Activated CD4-positive, alpha-beta T cell treated with anti-CD3 and anti-CD28 coated beads for 24 hours (primary cell): ENCODE measurements around the gene SLC2A9.

Experiments
- DNase-seq, 2 donors: peaks; one replicate each; pipeline ENCODE4 v3.0.0-alpha.2; 2020; ENCODE audit warnings: low read depth in 2 of 2

SLC2A9 gene

GRCh38 chr4:9893329-9894108 lies 127.8 kb downstream of the SLC2A9 start:
- DNase-seq: no peak

- DNase-seq: no peak
Observed at GRCh38 chr4:9891740-9892139, 129.6 kb downstream of the SLC2A9 start.

GRCh38 chr4:9891056-9891455 lies 130.2 kb downstream of the SLC2A9 start:
- no peak for DNase-seq

GRCh38 chr4:9889306-9889705 lies 132.0 kb downstream of the SLC2A9 start:
- DNase-seq: no peak

- DNase-seq: no peak
Observed at GRCh38 chr4:9885958-9886357, 135.3 kb downstream of the SLC2A9 start.

- DNase-seq: no peak
Observed at GRCh38 chr4:9880406-9881197, 140.7 kb downstream of the SLC2A9 start.

- DNase-seq: no peak
Observed at GRCh38 chr4:9877123-9877522, 144.2 kb downstream of the SLC2A9 start.

GRCh38 chr4:9875516-9875915 lies 145.8 kb downstream of the SLC2A9 start:
- no peak for DNase-seq

GRCh38 chr4:9874385-9874784 lies 146.9 kb downstream of the SLC2A9 start:
- DNase-seq: no peak

- no peak for DNase-seq
Observed at GRCh38 chr4:9870165-9870790, 151.0 kb downstream of the SLC2A9 start.

- no peak for DNase-seq
Observed at GRCh38 chr4:9867751-9868425, 153.4 kb downstream of the SLC2A9 start.

GRCh38 chr4:9866931-9867330 lies 154.4 kb downstream of the SLC2A9 start:
- no peak for DNase-seq

GRCh38 chr4:9861561-9861960 lies 159.7 kb downstream of the SLC2A9 start:
- DNase-seq: no peak

- DNase-seq: no peak
Observed at GRCh38 chr4:9859810-9860209, 161.5 kb downstream of the SLC2A9 start.

- DNase-seq: no peak
Observed at GRCh38 chr4:9849538-9849920, 171.8 kb downstream of the SLC2A9 start.

- DNase-seq: no peak
Observed at GRCh38 chr4:9847968-9848748, 173.1 kb downstream of the SLC2A9 start.

GRCh38 chr4:9845791-9846493 lies 175.4 kb downstream of the SLC2A9 start:
- no peak for DNase-seq

GRCh38 chr4:9841072-9841471 lies 180.2 kb downstream of the SLC2A9 start:
- no peak for DNase-seq

- DNase-seq: no peak
Observed at GRCh38 chr4:9835430-9835829, 185.9 kb downstream of the SLC2A9 start.

GRCh38 chr4:9833421-9833820 lies 187.9 kb downstream of the SLC2A9 start:
- DNase-seq: no peak

- no peak for DNase-seq
Observed at GRCh38 chr4:9832640-9833039, 188.7 kb downstream of the SLC2A9 start.
